ENCODE results near the gene KCNIP4.

The KCNIP4 gene

GRCh38 chr4:21001490-21001889 lies 947.1 kb downstream of the KCNIP4 start:
- no peaks in the 10 kb centered on the region for H3K9me3 ChIP-seq
- H3K27me3 ChIP-seq, result no peaks in the 10 kb centered on the region
- no peak for TF ChIP-seq CTCF (IDR thresholded peaks at IDR 0.05)
- no peak overlapping the region for H3K27ac ChIP-seq
- no peaks in the 10 kb centered on the region for H3K4me1 ChIP-seq (ENCODE audit: control insufficient read depth in 1 of 2, insufficient read depth in 1 of 2, low read depth in 1 of 2, low read length in 1 of 2)
- no peaks in the 10 kb centered on the region for H3K36me3 ChIP-seq
- no peak overlapping the region for H3K4me3 ChIP-seq (ENCODE audit: low read depth in 1 of 2, low read length in 1 of 2)

DNA sequence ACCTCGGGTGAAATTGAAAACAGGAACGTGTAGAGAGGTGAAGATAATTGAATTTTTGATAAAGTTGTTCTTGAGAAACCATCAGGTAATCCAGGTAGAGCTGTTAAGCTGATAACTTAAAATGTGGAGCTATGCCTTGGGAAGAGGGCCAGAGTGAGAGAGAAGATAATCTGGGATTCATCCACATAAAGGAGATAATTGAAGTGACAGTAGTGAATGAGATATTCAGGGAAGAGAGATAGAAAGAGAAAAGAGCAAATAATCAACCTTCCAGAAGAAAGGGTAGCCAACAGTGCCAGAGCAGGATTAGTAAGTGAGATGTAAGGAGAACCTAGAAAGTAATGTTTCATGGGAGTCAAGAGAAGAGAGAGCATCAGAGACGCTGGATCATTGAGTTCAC lies 950.7 kb downstream of the KCNIP4 start:
- no peaks in the 10 kb centered on the region for H3K36me3 ChIP-seq
- no peak overlapping the region for H3K4me3 ChIP-seq (ENCODE audit: low read depth in 1 of 2, low read length in 1 of 2)
- H3K27me3 ChIP-seq, result no peaks in the 10 kb centered on the region
- H3K27ac ChIP-seq, result no peak overlapping the region
- no peaks in the 10 kb centered on the region for H3K4me1 ChIP-seq (ENCODE audit: control insufficient read depth in 1 of 2, insufficient read depth in 1 of 2, low read depth in 1 of 2, low read length in 1 of 2)
- no peaks in the 10 kb centered on the region for H3K9me3 ChIP-seq
- TF ChIP-seq CTCF (IDR thresholded peaks at IDR 0.05), result no peak

DNA sequence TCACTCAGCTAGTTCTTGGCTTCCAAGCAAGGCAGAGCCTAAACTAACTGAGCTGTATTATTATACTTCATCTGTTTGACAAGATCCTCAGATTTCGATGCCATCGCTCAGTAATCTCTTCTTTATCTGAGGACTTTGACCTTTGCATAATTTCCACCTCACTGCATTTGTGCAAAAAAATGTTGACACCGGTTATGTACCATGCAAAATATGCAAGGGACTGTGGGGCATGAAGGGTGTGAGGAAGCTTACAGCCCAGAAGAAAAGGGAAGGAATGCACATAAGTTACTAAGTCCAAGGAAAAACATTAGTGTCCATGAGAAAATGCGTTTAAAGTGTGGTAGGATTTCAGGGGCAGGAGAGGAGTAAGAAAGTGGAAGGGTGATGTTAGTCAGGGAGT lies 953.0 kb downstream of the KCNIP4 start:
- H3K36me3 ChIP-seq, result no peaks in the 10 kb centered on the region
- H3K4me1 ChIP-seq (ENCODE audit: control insufficient read depth in 1 of 2, insufficient read depth in 1 of 2, low read depth in 1 of 2, low read length in 1 of 2), result no peaks in the 10 kb centered on the region
- no peak overlapping the region for H3K27ac ChIP-seq
- no peaks in the 10 kb centered on the region for H3K9me3 ChIP-seq
- TF ChIP-seq CTCF (IDR thresholded peaks at IDR 0.05), result no peak
- H3K4me3 ChIP-seq (ENCODE audit: low read depth in 1 of 2, low read length in 1 of 2), result no peak overlapping the region
- no peaks in the 10 kb centered on the region for H3K27me3 ChIP-seq

DNA sequence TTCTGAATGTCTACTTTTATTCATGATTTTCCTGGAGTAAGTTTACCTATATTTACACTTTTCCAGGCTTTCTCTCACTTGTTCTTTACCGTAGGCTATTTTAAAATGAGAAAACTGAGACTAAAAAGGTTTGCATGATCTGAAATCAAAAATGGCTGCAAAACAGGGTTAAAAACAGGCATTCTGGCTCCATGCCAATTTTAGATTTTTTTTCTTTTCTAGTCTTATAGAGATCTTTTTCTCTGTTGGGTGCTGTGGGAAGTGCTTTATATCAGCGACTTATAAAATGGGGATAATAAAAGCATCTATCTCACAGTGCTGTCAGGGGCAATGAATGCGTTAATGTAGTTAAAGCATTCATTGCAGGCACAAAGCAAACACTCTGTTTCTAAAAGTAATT lies 953.6 kb downstream of the KCNIP4 start:
- no peaks in the 10 kb centered on the region for H3K36me3 ChIP-seq
- no peak overlapping the region for H3K27ac ChIP-seq
- no peak for TF ChIP-seq CTCF (IDR thresholded peaks at IDR 0.05)
- H3K9me3 ChIP-seq, result no peaks in the 10 kb centered on the region
- H3K4me3 ChIP-seq (ENCODE audit: low read depth in 1 of 2, low read length in 1 of 2), result no peak overlapping the region
- no peaks in the 10 kb centered on the region for H3K4me1 ChIP-seq (ENCODE audit: control insufficient read depth in 1 of 2, insufficient read depth in 1 of 2, low read depth in 1 of 2, low read length in 1 of 2)
- H3K27me3 ChIP-seq, result no peaks in the 10 kb centered on the region

- no peaks in the 10 kb centered on the region for H3K9me3 ChIP-seq
- H3K36me3 ChIP-seq, result no peaks in the 10 kb centered on the region
Measured at GRCh38 chr4:20992002-20992401, 956.6 kb downstream of the KCNIP4 start.

More at GRCh38 chr4:20992002-20992401, 956.6 kb downstream of the KCNIP4 start:
- no peak for TF ChIP-seq CTCF (IDR thresholded peaks at IDR 0.05)
- H3K4me1 ChIP-seq (ENCODE audit: control insufficient read depth in 1 of 2, insufficient read depth in 1 of 2, low read depth in 1 of 2, low read length in 1 of 2), result no peaks in the 10 kb centered on the region
- no peak overlapping the region for H3K4me3 ChIP-seq (ENCODE audit: low read depth in 1 of 2, low read length in 1 of 2)
- H3K27ac ChIP-seq, result no peak overlapping the region
- no peaks in the 10 kb centered on the region for H3K27me3 ChIP-seq

Data from neutrophil (primary cell).